HL-60/S4 (cell line): ENCODE data around the gene CSTF1.

ENCODE experiments used
- in situ Hi-C: fragments of 300-500 bp; cut with MboI; formaldehyde crosslinking; loops from 2 replicates; pipeline ENCODE4 v1.14.3; 2022; ENCODE audit warnings: low sequenced_read_pairs

Gene CSTF1

DNA sequence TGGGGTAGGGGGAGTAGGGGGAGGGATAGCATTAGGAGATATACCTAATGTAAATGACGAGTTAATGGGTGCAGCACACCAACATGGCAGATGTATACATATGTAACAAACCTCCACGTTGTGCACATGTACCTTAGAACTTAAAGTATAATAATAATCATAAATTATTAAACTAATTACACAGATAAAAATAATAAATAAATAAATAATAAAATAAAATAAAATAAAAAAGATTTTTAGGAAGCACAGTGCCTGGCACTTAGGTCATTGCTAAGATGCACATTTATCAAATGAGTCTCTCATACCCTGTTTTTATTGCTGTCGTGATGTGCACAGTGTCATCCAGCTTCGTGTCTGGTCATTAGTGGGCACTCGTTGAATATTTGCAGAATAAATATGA is 57.0 kb downstream of the CSTF1 start:
- in situ Hi-C loops: no loop called here

GRCh38 chr20:56451056-56451765 is 58.8 kb downstream of the CSTF1 start:
- in situ Hi-C loops: no loop called here

- in situ Hi-C loops: no loop called here
Measured at GRCh38 chr20:56453352-56453751, 60.9 kb downstream of the CSTF1 start.

DNA sequence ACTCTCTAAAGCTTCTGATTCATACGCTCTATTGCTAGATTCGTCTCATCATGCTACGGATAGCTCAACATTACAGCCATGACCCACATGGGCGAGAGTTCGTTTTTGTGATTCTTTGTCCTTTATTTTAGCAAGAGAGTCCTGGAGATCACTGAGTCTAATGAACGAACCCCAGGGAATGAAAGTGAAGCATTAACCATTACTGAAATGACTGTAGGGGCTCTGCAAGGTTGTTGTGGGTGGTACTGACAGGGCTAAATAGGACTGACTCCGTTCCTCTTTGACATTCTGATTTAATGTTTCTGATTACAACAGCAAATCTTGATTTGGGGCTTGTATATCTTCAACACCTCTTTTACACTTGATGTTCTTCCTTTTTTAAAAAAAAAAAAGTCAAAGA is 62.3 kb downstream of the CSTF1 start:
- in situ Hi-C loops: no loop called here
